GM19043 (cell line): ENCODE measurements around the gene PADI6.
"Not testable (repeated sequence)": the region's sequence is repeated elsewhere in the genome, so short reads cannot be mapped to it uniquely, and the experiment has no call there.

Source experiments
- ATAC-seq: cut with Tn5 transposase; IDR thresholded peaks from one replicate; pipeline ENCODE4 v1.9.1; 2021; ENCODE audit warnings: low read depth; ENCODE audit not compliant: unreplicated experiment

Gene PADI6

GRCh38 chr1:17371896-17372295 lies at the start of gene PADI6:
Gene PADI6, plus strand, starts transcription at chr1:17372196. Its CDS starts 50 bp downstream, at chr1:17372246.
- no peak for ATAC-seq

DNA sequence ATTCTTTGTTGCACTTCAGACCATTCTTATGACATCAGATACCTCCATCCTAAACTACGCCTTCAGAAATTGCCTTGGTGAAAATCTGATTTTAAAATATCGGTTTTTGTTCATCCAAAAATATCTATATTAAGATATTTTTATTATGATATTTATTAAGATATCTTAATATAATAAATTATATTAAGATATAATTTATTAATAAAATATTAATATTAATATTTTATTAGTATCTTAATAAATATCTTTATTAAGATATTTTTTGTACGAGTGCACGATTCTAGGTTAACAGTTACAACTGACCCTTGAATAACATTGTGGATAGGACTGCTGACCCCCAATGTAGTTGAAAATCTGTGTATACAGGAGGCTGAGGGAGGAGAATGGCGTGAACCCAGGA lies 43.1 kb upstream of the PADI6 start:
- no peak for ATAC-seq

DNA sequence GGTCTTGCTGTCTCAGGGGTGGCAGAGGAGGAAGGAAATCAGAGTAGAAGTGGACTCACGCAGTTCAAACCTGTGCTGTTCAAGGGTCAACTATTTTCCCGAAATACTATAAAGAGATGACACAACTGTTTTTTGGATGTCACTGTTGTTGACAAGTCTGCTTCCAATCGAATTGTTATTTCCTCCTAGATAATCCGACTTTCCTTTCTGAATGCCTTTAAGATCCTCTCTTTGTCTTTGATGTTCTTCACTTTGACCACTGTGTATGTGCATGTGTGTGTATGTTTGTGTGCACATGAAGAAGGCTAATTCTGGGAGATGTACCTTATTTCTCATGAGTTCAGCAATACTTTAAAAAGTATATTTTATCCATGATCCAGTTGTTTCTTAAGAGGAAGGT lies 42.4 kb upstream of the PADI6 start:
- no peak for ATAC-seq

DNA sequence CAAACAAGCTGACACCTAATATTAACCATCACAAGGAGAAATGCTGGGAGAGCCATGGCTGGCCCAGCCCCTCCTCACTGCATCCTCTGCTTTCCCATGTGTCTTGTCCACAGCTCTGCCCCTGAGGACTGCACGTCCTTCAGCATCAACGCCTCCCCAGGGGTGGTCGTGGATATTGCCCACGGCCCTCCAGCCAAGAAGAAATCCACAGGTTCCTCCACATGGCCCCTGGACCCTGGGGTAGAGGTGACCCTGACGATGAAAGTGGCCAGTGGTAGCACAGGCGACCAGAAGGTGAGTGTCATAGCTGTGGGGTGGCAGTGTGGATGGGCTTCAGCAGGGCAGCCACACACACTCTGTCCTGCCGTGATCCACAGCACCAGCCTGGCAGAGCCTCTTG lies 41.1 kb upstream of the PADI6 start:
- no peak for ATAC-seq

- no peak for ATAC-seq
These were observed 38.9 kb upstream of the PADI6 start for GRCh38 chr1:17333081-17333480.

DNA sequence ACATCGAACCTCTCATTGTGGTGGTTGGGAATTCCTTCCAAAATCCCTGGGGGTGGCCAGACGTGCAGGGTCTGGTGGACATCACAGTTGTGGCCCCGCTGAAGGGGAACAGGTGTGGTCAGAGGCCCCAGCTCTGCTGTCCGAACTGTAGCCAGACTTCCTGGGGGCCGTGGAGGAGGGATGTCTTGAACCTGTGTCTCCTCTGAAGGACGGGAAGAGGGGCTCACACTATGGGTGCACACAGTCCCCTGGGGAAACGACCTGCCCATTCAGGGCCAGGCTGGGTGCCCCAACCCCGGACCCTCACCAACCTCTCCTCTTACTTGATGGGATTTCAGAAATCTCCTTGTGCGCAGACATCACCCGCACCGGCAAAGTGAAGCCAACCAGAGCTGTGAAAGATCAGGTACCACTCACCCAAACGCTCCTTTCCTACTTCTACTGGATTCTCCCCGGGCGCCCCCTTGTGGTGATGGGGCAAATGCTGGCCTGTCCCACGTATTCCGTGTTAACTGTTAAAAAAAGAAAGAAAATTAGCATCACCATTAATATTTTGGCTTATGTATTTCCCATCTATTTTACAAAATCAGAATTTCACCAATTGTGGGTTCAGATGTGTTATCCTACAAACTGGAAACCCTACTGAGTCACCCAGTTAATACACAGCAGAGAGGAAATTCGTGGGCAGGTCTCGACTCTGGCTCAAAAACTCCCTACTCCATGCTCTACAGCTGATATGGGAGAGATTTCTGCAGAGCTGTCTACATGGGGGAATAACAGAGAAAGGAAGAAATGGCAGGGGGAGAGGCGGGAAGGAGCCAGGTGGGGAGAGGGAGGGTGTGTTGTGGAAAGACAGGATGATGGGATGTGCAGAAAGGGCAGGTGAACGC lies 35.9 kb upstream of the PADI6 start:
- no peak for ATAC-seq

DNA sequence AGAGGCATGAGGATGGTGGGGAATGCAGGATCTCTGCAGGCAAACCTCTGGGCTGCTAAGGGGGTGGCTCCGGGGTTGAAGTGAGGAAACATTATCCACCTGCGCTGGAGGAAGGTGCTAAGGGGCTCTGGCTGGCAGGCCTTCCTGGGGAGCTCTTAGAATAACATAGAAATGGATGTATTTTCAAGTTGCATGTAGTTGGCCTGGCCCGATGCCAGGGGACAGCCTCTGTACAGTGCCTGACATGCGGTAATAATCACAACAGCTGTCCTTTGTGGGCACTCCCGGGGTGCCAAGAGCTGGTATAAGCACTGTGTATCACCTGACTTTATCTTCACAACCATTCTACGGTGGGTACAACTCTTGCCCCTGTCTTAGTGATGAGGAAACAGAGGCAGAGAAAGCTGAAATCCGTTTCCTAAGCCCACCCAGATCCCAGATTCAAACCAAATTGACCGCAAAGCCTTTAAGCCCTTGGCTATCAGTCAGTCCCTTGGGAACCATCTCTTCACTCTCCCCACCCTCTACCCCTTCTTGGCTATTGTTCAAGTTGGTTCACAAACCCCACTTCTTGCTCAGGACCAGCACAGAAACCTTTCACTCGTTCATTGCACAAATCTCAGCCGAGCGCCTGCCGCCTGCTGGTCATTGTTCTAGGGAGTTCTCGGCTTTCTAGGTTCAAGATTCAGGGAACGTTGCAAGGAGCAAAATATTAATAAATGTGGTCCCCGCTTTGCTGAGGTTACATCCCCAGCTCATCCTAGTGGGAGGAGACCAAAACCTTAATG lies 33.1 kb upstream of the PADI6 start:
- ATAC-seq: no peak

- ATAC-seq: no peak
These were observed 32.5 kb upstream of the PADI6 start for GRCh38 chr1:17339521-17339920.

DNA sequence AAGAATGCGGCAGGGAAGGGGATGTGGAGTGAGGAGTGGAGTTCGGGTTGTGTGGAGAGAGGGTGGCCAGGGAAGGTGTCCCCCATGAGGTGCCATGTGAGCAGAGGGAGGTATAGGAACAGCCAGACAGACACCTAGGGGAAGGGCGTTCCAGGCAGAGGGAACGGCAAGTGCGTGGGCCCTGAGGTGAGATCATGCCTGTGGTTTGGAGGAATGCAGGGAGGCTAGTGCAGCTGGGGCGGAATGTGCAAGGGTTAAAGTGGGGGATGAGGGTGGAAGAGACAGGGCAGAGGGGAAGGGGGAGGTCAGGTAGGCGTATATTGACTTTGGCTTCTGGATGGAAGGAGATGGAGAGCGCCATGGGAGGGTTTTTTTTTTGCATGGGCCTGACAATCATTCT lies 31.6 kb upstream of the PADI6 start:
- ATAC-seq: no peak

- ATAC-seq: no peak
These were observed 30.0 kb upstream of the PADI6 start for GRCh38 chr1:17342014-17342441.

DNA sequence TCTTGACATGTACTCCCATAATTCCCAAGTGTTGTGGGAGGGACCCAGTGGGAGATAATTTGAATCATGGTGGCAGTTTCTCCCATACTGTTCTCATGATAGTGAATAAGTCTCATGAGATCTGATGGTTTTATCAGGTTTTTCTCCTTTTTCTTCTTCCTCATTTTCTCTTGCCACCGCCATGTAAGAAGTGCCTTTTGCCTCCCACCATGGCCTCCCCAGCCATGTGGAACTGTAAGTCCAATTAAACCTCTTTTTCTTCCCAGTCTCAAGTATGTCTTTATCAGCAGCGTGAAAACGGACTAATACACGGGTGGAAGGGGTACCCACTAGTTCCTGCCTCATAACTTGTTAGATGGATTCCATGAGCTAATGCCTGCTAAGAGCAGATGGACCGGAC lies 26.5 kb upstream of the PADI6 start:
- ATAC-seq: not testable (repeated sequence)

DNA sequence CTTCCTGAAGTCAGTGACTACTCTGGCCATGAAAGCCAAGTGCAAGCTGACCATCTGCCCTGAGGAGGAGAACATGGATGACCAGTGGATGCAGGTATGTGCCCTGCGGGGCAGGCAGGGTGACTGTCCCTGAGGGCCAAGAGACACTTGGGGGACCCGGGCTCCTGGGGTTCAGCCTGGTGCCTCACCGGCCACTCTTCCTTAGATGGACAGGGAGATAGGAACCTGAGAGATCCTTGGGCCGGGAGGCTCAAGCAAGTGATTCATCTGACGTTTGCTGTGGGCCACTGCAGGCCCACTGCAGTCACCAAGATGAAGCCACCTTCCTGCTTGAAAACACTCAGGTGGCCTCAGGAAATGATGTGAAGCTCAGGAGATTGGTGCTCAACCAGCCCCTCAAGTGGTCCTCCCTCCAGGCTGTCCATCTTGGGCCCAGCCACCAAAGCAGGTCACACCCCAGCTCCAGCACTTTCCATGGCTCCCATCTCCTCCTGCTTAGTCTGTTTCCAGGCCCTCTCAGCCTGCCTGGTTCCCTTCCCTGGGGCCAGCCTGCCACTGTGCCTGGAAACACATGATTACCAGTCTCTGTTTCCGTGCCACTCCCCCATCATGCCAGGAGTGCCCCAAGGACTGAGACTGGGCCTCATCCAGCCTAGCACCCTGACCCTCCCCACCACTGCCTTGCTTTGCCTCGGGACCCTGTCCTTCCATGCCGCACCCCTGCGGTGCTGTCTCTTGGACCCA lies 25.8 kb upstream of the PADI6 start:
- no peak for ATAC-seq

DNA sequence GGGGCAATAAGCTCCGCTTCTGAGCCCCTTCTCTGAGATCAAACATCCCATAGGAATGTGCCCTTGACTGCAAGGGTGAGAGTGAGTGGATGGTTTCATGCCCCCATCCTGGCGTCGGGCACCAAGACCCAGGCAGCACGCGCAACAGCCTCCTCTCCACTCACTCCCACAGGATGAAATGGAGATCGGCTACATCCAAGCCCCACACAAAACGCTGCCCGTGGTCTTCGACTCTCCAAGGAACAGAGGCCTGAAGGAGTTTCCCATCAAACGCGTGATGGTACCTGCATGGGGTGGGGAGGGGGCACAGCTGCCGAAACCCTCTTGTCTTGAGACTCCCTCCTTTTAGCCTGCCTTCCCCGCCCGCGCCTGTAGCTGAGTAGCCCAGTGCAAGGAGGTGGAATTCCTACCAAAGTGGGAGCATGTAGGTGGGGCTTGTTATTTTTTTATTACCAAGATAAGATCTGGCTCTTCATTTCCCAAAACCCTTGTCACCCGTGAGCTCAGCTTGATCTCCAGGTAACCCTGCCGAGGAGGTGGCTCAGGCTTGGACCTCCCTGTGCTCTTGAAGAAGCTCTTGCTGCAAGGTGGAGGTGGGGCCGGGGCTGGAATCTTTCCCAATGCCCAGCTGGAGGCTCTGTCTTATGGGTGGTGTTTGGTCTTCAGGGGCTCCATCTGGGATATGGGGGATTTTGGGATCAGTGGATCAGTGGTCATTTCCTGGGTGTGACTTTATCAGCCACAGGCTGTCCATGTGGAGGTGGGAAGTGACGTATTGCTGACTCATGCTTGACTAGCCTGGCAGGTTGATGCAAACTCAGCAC lies 24.0 kb upstream of the PADI6 start:
- ATAC-seq: no peak

DNA sequence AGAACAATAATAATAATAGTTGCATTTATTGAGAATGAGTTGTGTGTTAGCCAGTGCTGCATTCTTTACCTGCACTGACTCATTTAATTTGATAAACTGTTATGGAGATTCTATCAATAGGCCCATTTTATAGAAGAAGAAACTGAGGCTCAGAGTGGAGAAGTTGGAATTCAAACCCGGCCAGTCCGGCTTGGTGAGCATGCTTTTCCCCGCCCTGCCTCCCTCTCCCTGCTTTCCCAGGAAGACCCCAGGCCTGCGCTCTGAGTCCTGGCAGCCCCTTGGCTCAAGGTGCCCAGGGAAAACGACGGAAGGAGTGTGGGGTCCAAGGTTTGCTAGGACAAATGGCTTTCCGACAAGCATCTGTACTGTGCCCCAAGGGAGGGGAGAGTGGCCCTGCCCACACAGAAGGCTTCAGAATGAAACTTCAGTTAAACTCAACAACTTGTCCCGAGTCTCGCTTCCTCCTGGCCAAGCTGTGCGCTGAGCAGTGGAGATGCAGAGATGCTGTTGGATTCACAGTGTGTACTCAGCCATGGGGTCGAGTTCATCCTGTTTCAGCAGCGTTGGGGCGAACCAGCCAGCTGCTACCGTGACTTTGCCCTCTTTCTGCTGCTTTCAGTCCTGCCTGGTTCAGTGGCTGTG lies 23.3 kb upstream of the PADI6 start:
- ATAC-seq: no peak

GRCh38 chr1:17350083-17350482 lies 21.9 kb upstream of the PADI6 start:
- ATAC-seq: no peak

DNA sequence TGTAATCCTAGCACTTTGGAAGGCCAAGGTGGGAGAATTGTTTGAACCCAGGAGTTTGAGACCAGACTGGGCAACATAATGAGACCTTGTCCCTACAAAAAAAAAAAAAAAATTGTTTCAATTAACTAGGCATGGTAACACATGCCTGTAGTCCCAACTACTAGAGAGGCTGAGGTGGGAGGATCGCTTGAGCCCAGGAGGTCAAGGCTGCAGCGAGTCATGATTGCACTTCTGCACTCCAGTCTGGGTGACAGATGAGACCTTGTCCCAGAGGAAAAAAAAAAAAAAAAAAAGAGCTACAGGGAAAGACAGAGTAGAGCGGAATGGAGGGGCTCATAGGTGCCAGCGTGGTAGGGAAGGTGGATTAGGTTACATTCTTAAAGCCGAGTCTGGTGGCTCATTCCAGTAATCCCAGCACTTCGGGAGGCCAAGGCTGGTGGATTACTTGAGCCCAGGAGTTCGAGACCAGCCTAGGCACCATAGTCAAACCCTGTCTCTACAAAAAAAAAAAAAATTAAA lies 21.0 kb upstream of the PADI6 start:
- no peak for ATAC-seq

DNA sequence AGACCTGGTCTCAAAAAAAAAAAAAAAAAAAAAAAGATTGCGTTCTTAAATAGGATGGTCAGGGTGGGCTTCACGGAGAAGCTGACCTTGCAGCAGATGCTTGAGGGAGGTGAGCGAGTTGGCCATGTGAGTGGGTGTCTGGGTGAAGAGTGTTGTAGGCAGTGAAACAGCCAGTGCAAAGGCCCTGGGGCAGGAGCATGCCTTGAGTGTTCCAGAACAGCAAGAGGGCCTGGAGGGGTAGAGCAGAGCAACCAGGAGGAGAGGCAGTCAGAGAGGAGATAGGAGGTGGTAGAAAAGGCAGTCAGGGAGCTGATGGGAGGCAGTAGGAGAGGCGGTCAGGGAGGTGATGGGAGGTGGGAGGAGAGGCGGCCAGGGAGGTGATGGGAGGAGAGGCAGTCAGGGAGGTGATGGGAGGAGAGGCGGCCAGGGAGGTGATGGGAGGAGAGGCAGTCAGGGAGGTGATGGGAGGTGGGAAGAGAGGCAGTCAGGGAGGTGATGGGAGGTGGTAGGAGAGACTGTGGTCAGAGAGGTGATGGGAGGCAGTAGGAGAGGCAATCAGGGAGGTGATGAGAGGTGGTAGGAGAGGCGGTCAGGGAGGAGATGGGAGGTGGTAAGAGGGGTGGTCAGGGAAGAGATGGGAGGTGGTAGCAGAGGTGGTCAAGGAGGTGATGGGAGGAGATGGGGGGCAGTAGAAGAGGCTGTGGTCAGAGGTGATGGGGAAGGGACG lies 20.2 kb upstream of the PADI6 start:
- no peak for ATAC-seq

DNA sequence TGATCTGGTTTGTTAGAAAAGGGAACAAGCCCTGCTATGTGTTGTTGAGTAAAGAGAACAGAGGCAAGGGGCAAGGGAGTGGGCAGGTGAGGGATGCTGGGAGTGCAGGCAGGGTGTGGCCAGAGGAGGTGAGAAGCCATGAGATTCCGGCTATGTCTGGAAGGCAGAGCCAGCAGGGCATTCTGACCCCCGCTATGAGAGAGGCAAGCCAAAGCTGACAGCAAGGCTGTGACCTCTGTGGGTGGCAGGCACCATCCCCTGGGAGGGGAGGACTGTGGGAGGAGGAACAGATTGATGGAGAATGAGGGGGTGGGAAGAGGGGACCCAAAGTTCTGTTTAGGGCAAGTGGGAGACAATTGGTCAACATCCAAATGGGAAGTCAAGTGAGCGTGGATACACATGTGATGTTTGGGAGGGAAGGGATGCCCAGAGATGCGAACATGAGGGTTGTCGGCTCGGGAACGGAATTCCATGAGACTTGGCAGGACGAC lies 19.5 kb upstream of the PADI6 start:
- ATAC-seq: no peak

- ATAC-seq: no peak
These were observed 16.1 kb upstream of the PADI6 start for GRCh38 chr1:17355898-17356297.
